Heart left ventricle (tissue), 16 donors: Measurements from ENCODE around the gene GABARAP. TPM values are rescaled to one million over a fixed set of nuclear protein-coding genes. Genes with fewer than 3 reads are reported as not detected.

Source experiments
- ATAC-seq, 4 donors: fragments of 200-7000 bp; cut with Tn5 transposase; one replicate each; pipeline ENCODE4 v1.9.1; 2020 to 2022; ENCODE audit warnings: moderate library complexity in 4 of 4, mild to moderate bottlenecking in 3 of 4, moderate number of reproducible peaks in 1 of 4
- DNase-seq, 5 donors: peaks; one replicate each; pipeline ENCODE4 v3.0.0-alpha.2; 2020
- H3K27ac ChIP-seq, 12 donors: fragments of 200-600 bp; sonication (generic) in 4 of 12; one replicate each; pipeline versions ENCODE4 v1.5.0 to v1.8.0; 2016 to 2022; ENCODE audit warnings: mild to moderate bottlenecking in 2 of 12
- H3K27me3 ChIP-seq, 9 donors: fragments of 200-600 bp; sonication (generic) in 2 of 9; one replicate each; pipeline versions ENCODE4 v1.5.1 to v1.8.0; 2016 to 2022; ENCODE audit warnings: mild to moderate bottlenecking in 3 of 9
- H3K36me3 ChIP-seq, 9 donors: fragments of 200-600 bp; sonication (generic) in 2 of 9; one replicate each; pipeline versions ENCODE4 v1.5.0 to v1.8.0; 2018 to 2022; ENCODE audit warnings: mild to moderate bottlenecking in 2 of 9
- H3K4me1 ChIP-seq, 12 donors: fragments of 200-600 bp; sonication (generic) in 4 of 12; one replicate each; pipeline versions ENCODE4 v1.5.0 to v1.8.0; 2016 to 2022; ENCODE audit warnings: mild to moderate bottlenecking in 3 of 12
- H3K4me3 ChIP-seq, 12 donors: fragments of 200-600 bp; sonication (generic) in 4 of 12; one replicate each; pipeline versions ENCODE4 v1.5.0 to v1.8.0; 2017 to 2022; ENCODE audit warnings: mild to moderate bottlenecking in 9 of 12, moderate library complexity in 4 of 12
- H3K9me3 ChIP-seq, 12 donors: fragments of 200-600 bp; sonication (generic) in 4 of 12; one replicate each; pipeline versions ENCODE4 v1.5.0 to v1.8.0; 2016 to 2022; ENCODE audit warnings: mild to moderate bottlenecking in 1 of 12
- CTCF ChIP-seq, 12 donors: fragments of 200-600 bp; sonication (generic) in 4 of 12; IDR thresholded peaks; one replicate each; pipeline versions ENCODE4 v1.5.0 to v1.8.0; 2018 to 2022; ENCODE audit warnings: antibody characterized with exemption in 12 of 12, mild to moderate bottlenecking in 5 of 12
- POLR2A ChIP-seq, 2 donors: fragments of 450-650 bp; IDR thresholded peaks; one replicate each; pipeline ENCODE4 v1.6.1; 2017; ENCODE audit warnings: antibody characterized with exemption in 2 of 2, mild to moderate bottlenecking in 2 of 2, moderate library complexity in 2 of 2
- WGBS, 4 donors: extraction: QIAGEN DNeasy Blood & Tissue Kit in 2 of 4; methylation state at CpG; one replicate each; pipeline versions ENCODE4 v1.1.5 to v1.1.7; 2013 to 2018; 5-methylcytosine and 5-hydroxymethylcytosine counted together
- intact Hi-C, 10 donors: fragments of 100-400 bp; cut with DNase I; formaldehyde crosslinking; loops; one replicate each; pipeline versions ENCODE4 v1.11.1 to v1.14.2; 2022
- polyA plus RNA-seq, 2 donors: library from polyadenylated mRNA; stranded (reverse); fragments of 200-250 nt; gene quantifications; one replicate each; pipeline ENCODE4 v1.2.3, GENCODE V29; 2013
- total RNA-seq, 9 donors: library from RNA; depleted of rRNA in 2 of 9; stranded (reverse); fragments of >200 nt in 2 of 9; fragmentation: NEBNext Ultra II Directional in 3 of 9; extraction: Animal tissue kit (Norgen Biotek cat#: 25700) in 3 of 9; gene quantifications; one replicate each; pipeline versions ENCODE4 v1.1.0 to v1.2.4, GENCODE V29; 2016 to 2023
- donor health status: ischemic (EF 13 %, LVEDD 7.1; RV severe dilation, severe dysfunction).
- donor health status: healthy with polysubstance abuse.
- donor health status: DM: no; HTN: yes; CAD: no.
- donor health status: DM: no; HTN: no; CAD: no.
- donor health status: ischemic (EF 25% LVEDD 6.9; RV normal size, moderate dysfunction).
- donor health status: ischemic (EF 25% LVEDD 5.7; RV mildly dilated, moderate dysfunction).
- donor health status: healthy.
- donor health status: DM: yes; HTN: yes; CAD: no.
- donor health status: ischemic (EF 35%, LVEDD 5.7; RV mildly dilated, moderate dysfunction).
- donor health status: nonischemic (EF 11% LVEDD 7.7; RV severe dilation, severe dysfunction).
- donor health status: DM: yes; HTN: yes; CAD: no.
- donor health status: PGD.
- donor health status: ischemic (EF 29% LVEDD 5.4; RV normal size, mild dysfunction).
- donor health status: nonischemic (EF 23%, LVEDD 6.1; RV moderate dilation, normal function).

GABARAP gene
- total and polyA plus RNA-seq, 11 donors, result 293 to 674 (median 493) TPM

GRCh38 chr17:7281074-7281952 lies 39.1 kb upstream of the GABARAP start, which contains the start of gene SLC2A4:
TSS of gene SLC2A4 (plus strand) at chr17:7281718. CDS start at chr17:7281935, 217 bp downstream.
- DNase-seq, result peak; percentile 93 to 97 (median 96)
- Histone ChIP-seq H3K9me3 (no peaks in the 10 kb centered on the region), H3K4me3 (peak within 1 kb of the TSS; percentile 19 to 76 (median 64)), H3K4me1 (peaks cover 4 to 49% (median 21%) of the 10 kb centered on the region in 12 donors), H3K36me3 (peaks cover 0 to 29% (median 8%) of the 10 kb centered on the region in 9 donors), H3K27ac (peak within 1 kb of the TSS; percentile 90 to 99 (median 96)), H3K27me3 (peaks cover 0 to 24% (median 3%) of the 10 kb centered on the region in 9 donors)
- intact Hi-C loops, result loop anchor here in 8 of 10 donors (1.0 to 10.0 kb wide), 6 partner anchors 15 to 66 kb away; partner anchors contain the start of gene ELP5 (in 1 of the 8)
- no peak for TF ChIP-seq CTCF (IDR thresholded peaks at IDR 0.05)
- peak; percentile 48 to 53 for TF ChIP-seq POLR2A (IDR thresholded peaks at IDR 0.05)
- ATAC-seq, result peak; percentile 73 to 84 (median 80)
- 0% methylated on average over 43 to 71 of the region's 71 CpGs; no CpG with 5 or more reads in 1 of the 4 donors for WGBS, 4 donors

GRCh38 chr17:7280519-7281073 lies 38.3 kb upstream of the GABARAP start:
- TF ChIP-seq POLR2A (IDR thresholded peaks at IDR 0.05) (no peak), CTCF (IDR thresholded peaks at IDR 0.05) (peak; percentile 84 to 97 (median 94))
- peak overlapping the region in 11 of 12 donors; percentile 26 to 76 (median 65) for H3K4me3 ChIP-seq
- no peaks in the 10 kb centered on the region for H3K9me3 ChIP-seq
- WGBS, 4 donors, result 0 to 1% (median 0%) methylated on average over 24 to 29 of the region's 29 CpGs
- peaks cover 4 to 49% (median 21%) of the 10 kb centered on the region in 12 donors for H3K4me1 ChIP-seq
- H3K36me3 ChIP-seq, result peaks cover 0 to 21% (median 8%) of the 10 kb centered on the region in 9 donors
- peaks cover 0 to 24% (median 3%) of the 10 kb centered on the region in 9 donors for H3K27me3 ChIP-seq
- DNase-seq (peak; percentile 84 to 91 (median 86)), ATAC-seq (peak; percentile 52 to 64 (median 58))
- peak overlapping the region; percentile 90 to 99 (median 96) for H3K27ac ChIP-seq
- intact Hi-C loops, result loop anchor here in 9 of 10 donors (1.0 to 10.0 kb wide), 7 partner anchors 16 to 67 kb away; partner anchors contain the start of gene ELP5 (in 1 of the 9)

GRCh38 chr17:7279448-7279847 lies 37.2 kb upstream of the GABARAP start:
- DNase-seq (no peak), ATAC-seq (no peak)
- no peaks in the 10 kb centered on the region for H3K9me3 ChIP-seq
- peaks cover 0 to 10% (median 1%) of the 10 kb centered on the region in 9 donors for H3K36me3 ChIP-seq
- no peak overlapping the region for H3K4me3 ChIP-seq
- H3K27me3 ChIP-seq, result peaks cover 0 to 24% (median 3%) of the 10 kb centered on the region in 9 donors
- peaks cover 4 to 39% (median 21%) of the 10 kb centered on the region in 12 donors for H3K4me1 ChIP-seq
- TF ChIP-seq CTCF (IDR thresholded peaks at IDR 0.05) (no peak), POLR2A (IDR thresholded peaks at IDR 0.05) (no peak)
- H3K27ac ChIP-seq, result no peak overlapping the region
- intact Hi-C loops, result loop anchor here in 3 of 10 donors (5.0 to 10.0 kb wide), 2 partner anchors 65 to 68 kb away; no protein-coding TSS in a partner anchor
- WGBS, 4 donors, result 87 to 92% (median 88%) methylated on average over 8 of the region's 8 CpGs
